ENCODE data around the gene SF3B3. TPM values are rescaled to one million over a fixed set of nuclear protein-coding genes. Genes with fewer than 3 reads are reported as not detected.
"Not testable (repeated sequence)": the region's sequence is repeated elsewhere in the genome, so short reads cannot be mapped to it uniquely, and the experiment has no call there.

Gene SF3B3
- total RNA-seq, 2 experiments from 2014 or later = 303 to 331 TPM

DNA sequence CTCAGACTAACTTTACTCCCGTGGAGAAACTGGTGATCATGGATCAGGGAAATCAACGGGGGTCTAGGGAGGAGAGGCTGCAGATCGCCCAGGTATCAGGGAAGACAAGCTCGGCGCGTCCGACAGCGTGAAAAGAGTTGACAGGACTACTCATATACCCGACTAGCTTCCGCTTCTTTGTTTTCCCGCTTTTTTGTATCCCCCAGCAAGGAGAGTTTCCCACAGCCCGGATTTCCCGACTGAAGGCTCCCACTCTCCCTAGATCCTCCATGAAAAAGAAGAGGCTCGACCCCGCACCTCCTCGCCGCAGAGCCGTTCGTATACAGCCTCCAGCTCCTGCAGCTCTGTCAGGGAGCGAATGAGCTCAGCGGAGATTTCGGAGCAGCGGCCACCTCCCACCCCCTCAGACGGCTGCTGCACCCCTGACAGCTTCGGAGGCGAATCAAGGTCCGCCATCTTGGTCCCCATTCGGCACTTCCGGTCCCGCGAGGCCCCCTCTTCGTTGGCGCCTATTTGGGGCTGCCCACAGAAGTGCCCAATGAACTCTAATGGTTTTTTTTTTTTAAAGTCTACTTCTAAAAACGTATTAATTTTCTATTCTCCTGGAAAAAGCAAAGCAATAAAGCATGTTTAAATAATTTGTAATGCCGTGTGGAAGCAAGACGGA lies 407 bp upstream of the SF3B3 start, which contains the start of gene COG4:
Gene COG4 (minus strand): TSS at position 479 of the 667 bp plus-strand sequence. CDS start 11 bp downstream, at position 468.
- Mint-ChIP-seq H3K27me3 (no peaks in the 10 kb centered on the region), H3K4me3 (peak within 1 kb of the TSS; percentile 97), H3K4me1 (peaks cover 38% of the 10 kb centered on the region), H3K9me3 (no peaks in the 10 kb centered on the region), H3K27ac (peak within 1 kb of the TSS; percentile 98), H3K36me3 (peaks cover 31% of the 10 kb centered on the region)
- ATAC-seq (ENCODE audit: low read depth) (peak; percentile 70), DNase-seq (peak; percentile 88)
- POLR2A ChIA-PET = interaction anchor here (0.7 to 4.5 kb wide), 19 partner anchors 10 to 271 kb away, joined by 3 to 63 read pairs (median 3); partner anchors contain the start of genes AARS1, DDX19A, DDX19B and EXOSC6

GRCh38 chr16:70524399-70524825 lies 796 bp downstream of the SF3B3 start:
- not testable (repeated sequence) for ATAC-seq (ENCODE audit: low read depth); H3K27me3 Mint-ChIP-seq; H3K9me3 Mint-ChIP-seq
- Mint-ChIP-seq H3K36me3 (peaks cover 39% of the 10 kb centered on the region), H3K4me1 (peaks cover 49% of the 10 kb centered on the region), H3K4me3 (peak overlapping the region; percentile 97), H3K27ac (peak overlapping the region; percentile 98)
- DNase-seq = peak; percentile 55
- POLR2A ChIA-PET = interaction anchor here (0.7 to 4.5 kb wide), 10 partner anchors 10 to 274 kb away, joined by 3 to 63 read pairs (median 4); partner anchors contain the start of genes AARS1 and DDX19A

- ATAC-seq (ENCODE audit: low read depth) (no peak), DNase-seq (no peak)
- H3K27ac Mint-ChIP-seq = peak overlapping the region; percentile 77
- POLR2A ChIA-PET = interaction anchor here (1.1 to 4.5 kb wide), 3 partner anchors 22 to 238 kb away, joined by 3 to 63 read pairs (median 15); partner anchors contain the start of gene AARS1
- H3K36me3 Mint-ChIP-seq = peaks cover 43% of the 10 kb centered on the region
- H3K9me3 Mint-ChIP-seq = no peaks in the 10 kb centered on the region
- no peaks in the 10 kb centered on the region for H3K27me3 Mint-ChIP-seq
- peak overlapping the region; percentile 84 for H3K4me3 Mint-ChIP-seq
- peaks cover 38% of the 10 kb centered on the region for H3K4me1 Mint-ChIP-seq
Observed at GRCh38 chr16:70526403-70526802, 2.8 kb downstream of the SF3B3 start.

GRCh38 chr16:70527315-70527996 lies 3.8 kb downstream of the SF3B3 start:
- Mint-ChIP-seq H3K36me3 (peaks cover 46% of the 10 kb centered on the region), H3K4me3 (peak overlapping the region; percentile 84), H3K4me1 (peaks cover 36% of the 10 kb centered on the region), H3K27me3 (no peaks in the 10 kb centered on the region), H3K9me3 (no peaks in the 10 kb centered on the region), H3K27ac (peak overlapping the region; percentile 77)
- ATAC-seq (ENCODE audit: low read depth) (no peak), DNase-seq (no peak)
- POLR2A ChIA-PET = no interaction called here

DNA sequence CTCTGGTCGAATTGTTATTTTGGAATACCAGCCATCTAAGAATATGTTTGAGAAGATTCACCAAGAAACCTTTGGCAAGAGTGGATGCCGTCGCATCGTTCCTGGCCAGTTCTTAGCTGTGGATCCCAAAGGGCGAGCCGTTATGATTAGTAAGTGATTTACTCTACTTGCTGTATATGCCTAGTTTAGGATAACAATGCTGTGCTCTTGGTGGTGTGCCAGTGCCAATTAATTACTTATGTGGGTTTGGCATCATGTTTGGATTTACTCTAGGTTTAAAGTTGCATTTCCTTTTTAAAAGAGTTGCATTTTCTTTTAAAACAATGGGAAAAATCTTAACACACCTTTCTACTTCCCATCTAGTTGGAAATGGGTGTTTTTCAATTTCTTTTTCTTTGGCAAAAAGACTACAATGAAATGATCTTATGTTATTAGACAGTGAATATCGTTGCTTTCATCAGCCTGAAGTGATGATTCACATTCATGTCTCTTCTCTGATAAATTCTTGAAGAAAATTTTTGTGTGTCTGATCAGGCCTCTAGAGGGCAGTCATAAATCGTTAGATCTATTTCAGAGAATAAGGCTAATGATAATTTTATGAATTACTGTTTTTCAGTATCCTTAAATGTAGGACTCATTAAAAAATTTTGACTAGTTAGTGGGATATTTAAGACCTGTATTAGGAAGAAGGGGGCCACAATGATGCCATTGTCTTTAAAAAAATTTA lies 5.6 kb downstream of the SF3B3 start:
- DNase-seq (no peak), ATAC-seq (ENCODE audit: low read depth) (no peak)
- H3K36me3 Mint-ChIP-seq = peaks cover 51% of the 10 kb centered on the region
- no peaks in the 10 kb centered on the region for H3K27me3 Mint-ChIP-seq
- H3K4me3 Mint-ChIP-seq = peak overlapping the region; percentile 55
- no peaks in the 10 kb centered on the region for H3K9me3 Mint-ChIP-seq
- H3K27ac Mint-ChIP-seq = no peak overlapping the region
- H3K4me1 Mint-ChIP-seq = peaks cover 36% of the 10 kb centered on the region
- POLR2A ChIA-PET = no interaction called here

GRCh38 chr16:70529954-70530353 lies 6.3 kb downstream of the SF3B3 start:
- not testable (repeated sequence) for H3K27ac Mint-ChIP-seq; H3K27me3 Mint-ChIP-seq; H3K4me3 Mint-ChIP-seq; H3K9me3 Mint-ChIP-seq; DNase-seq; ATAC-seq (ENCODE audit: low read depth)
- peaks cover 54% of the 10 kb centered on the region for H3K36me3 Mint-ChIP-seq
- POLR2A ChIA-PET = interaction anchor here (0.6 kb wide), 1 partner anchor 33 kb away, joined by 3 read pairs; no protein-coding TSS in a partner anchor
- H3K4me1 Mint-ChIP-seq = peaks cover 37% of the 10 kb centered on the region

- Mint-ChIP-seq H3K4me1 (peaks cover 16% of the 10 kb centered on the region), H3K27ac (no peak overlapping the region), H3K4me3 (no peak overlapping the region), H3K36me3 (peaks cover 53% of the 10 kb centered on the region), H3K9me3 (no peaks in the 10 kb centered on the region), H3K27me3 (no peaks in the 10 kb centered on the region)
- ATAC-seq (ENCODE audit: low read depth) (no peak), DNase-seq (no peak)
- POLR2A ChIA-PET = interaction anchor here (1.5 kb wide), 1 partner anchor 10 kb away, joined by 4 read pairs; no protein-coding TSS in a partner anchor
Observed at GRCh38 chr16:70534971-70535370, 11.4 kb downstream of the SF3B3 start.

DNA sequence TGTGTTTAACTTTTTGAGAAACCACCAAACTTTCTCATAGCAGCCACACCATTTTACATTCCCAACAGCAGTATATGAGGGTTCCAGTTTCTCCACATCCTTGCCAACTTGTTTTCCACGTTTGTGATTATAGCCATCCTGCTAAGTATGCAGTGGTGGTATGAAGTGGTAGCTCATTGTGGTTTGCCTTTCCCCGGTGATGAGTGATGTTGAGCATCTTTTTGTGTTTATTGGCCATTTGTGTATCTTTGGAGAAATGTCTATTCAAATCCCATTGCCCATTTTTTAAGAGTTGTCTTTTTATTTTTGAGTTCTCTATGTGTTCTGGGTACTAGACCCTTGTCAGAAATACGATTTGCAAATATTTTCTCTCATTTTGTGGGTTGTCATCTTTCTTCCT lies 17.4 kb downstream of the SF3B3 start:
- POLR2A ChIA-PET = no interaction called here
- no peaks in the 10 kb centered on the region for H3K9me3 Mint-ChIP-seq
- ATAC-seq (ENCODE audit: low read depth) = no peak
- H3K36me3 Mint-ChIP-seq = peaks cover 41% of the 10 kb centered on the region
- H3K4me1 Mint-ChIP-seq = peaks cover 9% of the 10 kb centered on the region
- no peaks in the 10 kb centered on the region for H3K27me3 Mint-ChIP-seq
- no peak for DNase-seq
- no peak overlapping the region for H3K4me3 Mint-ChIP-seq
- no peak overlapping the region for H3K27ac Mint-ChIP-seq

GRCh38 chr16:70544548-70544947 lies 20.9 kb downstream of the SF3B3 start:
- POLR2A ChIA-PET = no interaction called here
- no peak overlapping the region for H3K4me3 Mint-ChIP-seq
- no peak overlapping the region for H3K27ac Mint-ChIP-seq
- ATAC-seq (ENCODE audit: low read depth) = no peak
- H3K4me1 Mint-ChIP-seq = peaks cover 8% of the 10 kb centered on the region
- no peaks in the 10 kb centered on the region for H3K9me3 Mint-ChIP-seq
- no peaks in the 10 kb centered on the region for H3K27me3 Mint-ChIP-seq
- H3K36me3 Mint-ChIP-seq = peaks cover 38% of the 10 kb centered on the region
- DNase-seq = no peak

DNA sequence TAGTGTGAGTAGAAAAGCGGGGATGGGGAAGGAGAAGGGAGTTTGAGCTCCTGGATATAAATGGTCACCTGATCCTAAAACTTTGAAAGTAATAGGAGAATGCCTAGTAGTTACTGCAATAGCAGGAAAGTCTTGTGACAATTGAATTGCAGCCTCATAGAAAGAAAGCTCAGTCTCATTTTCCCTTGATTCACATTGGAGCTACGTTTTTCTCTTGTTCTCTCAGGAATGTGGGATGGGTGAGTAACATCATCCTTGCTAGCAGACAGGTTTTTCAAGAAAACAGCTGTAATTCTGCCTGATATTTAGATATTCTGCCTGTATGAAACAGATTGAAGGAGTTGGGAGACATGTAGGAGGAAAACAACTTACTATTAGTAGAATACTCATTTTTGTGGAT lies 25.3 kb downstream of the SF3B3 start:
- ATAC-seq (ENCODE audit: low read depth) = no peak
- H3K27me3 Mint-ChIP-seq = no peaks in the 10 kb centered on the region
- peaks cover 35% of the 10 kb centered on the region for H3K36me3 Mint-ChIP-seq

GRCh38 chr16:70550082-70550481 lies 26.5 kb downstream of the SF3B3 start:
- Mint-ChIP-seq H3K4me3 (no peak overlapping the region), H3K27me3 (no peaks in the 10 kb centered on the region), H3K36me3 (peaks cover 36% of the 10 kb centered on the region), H3K27ac (peak overlapping the region; percentile 65), H3K9me3 (no peaks in the 10 kb centered on the region), H3K4me1 (peaks cover 20% of the 10 kb centered on the region)
- ATAC-seq (ENCODE audit: low read depth) = no peak
- DNase-seq = no peak
- POLR2A ChIA-PET = no interaction called here

More for the DNA sequence above, 25.3 kb downstream of the SF3B3 start:
- Mint-ChIP-seq H3K27ac (no peak overlapping the region), H3K4me3 (no peak overlapping the region), H3K9me3 (no peaks in the 10 kb centered on the region), H3K4me1 (peaks cover 18% of the 10 kb centered on the region)
- POLR2A ChIA-PET = interaction anchor here (0.8 to 1.2 kb wide), 5 partner anchors 10 to 298 kb away, joined by 3 to 4 read pairs (median 3); partner anchors contain the start of genes COG4 and EXOSC6
- DNase-seq = no peak

- Mint-ChIP-seq H3K4me3 (no peak overlapping the region), H3K9me3 (no peaks in the 10 kb centered on the region), H3K36me3 (peaks cover 36% of the 10 kb centered on the region), H3K27me3 (no peaks in the 10 kb centered on the region), H3K27ac (no peak overlapping the region), H3K4me1 (peaks cover 20% of the 10 kb centered on the region)
- POLR2A ChIA-PET = interaction anchor here (1.0 kb wide), 1 partner anchor 21 kb away, joined by 3 read pairs; no protein-coding TSS in a partner anchor
- ATAC-seq (ENCODE audit: low read depth) (no peak), DNase-seq (no peak)
Observed at GRCh38 chr16:70551788-70552187, 28.2 kb downstream of the SF3B3 start.

DNA sequence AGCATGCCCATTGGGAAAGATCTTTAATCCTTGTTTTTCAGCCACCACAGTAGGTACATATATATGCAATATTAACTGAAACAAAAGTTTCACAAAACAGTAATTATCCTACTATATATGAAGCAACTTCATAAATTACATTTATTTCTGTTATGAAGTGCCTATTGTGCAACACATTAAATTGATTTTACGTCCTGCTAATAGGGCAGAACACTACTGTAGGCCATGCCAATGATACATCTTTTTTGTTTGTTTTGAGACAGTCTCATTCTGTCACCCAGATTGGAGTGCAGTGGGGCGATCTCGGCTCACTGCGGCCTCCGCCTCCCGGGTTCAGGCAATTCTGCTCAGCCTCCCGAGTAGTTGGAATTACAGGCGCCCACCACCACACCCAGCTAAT lies 29.1 kb downstream of the SF3B3 start:
- DNase-seq (no peak), ATAC-seq (ENCODE audit: low read depth) (no peak)
- Mint-ChIP-seq H3K27me3 (no peaks in the 10 kb centered on the region), H3K9me3 (no peaks in the 10 kb centered on the region), H3K27ac (no peak overlapping the region), H3K36me3 (peaks cover 36% of the 10 kb centered on the region), H3K4me3 (no peak overlapping the region), H3K4me1 (peaks cover 20% of the 10 kb centered on the region)
- POLR2A ChIA-PET = interaction anchor here (1.7 kb wide), 1 partner anchor 30 kb away, joined by 4 read pairs; no protein-coding TSS in a partner anchor

Data from activated naive CD8-positive, alpha-beta T cell treated with anti-CD3 and anti-CD28 coated beads, Interleukin-2, amount 10 ng/mL, durations not matched to agents 7 days and 5 days (primary cell).